Measurements from ENCODE around the gene SELENOM.

GRCh38 chr22:31093086-31093850, 14.1 kb downstream of the SELENOM start:
- TF ChIP-seq, protein P1, sequence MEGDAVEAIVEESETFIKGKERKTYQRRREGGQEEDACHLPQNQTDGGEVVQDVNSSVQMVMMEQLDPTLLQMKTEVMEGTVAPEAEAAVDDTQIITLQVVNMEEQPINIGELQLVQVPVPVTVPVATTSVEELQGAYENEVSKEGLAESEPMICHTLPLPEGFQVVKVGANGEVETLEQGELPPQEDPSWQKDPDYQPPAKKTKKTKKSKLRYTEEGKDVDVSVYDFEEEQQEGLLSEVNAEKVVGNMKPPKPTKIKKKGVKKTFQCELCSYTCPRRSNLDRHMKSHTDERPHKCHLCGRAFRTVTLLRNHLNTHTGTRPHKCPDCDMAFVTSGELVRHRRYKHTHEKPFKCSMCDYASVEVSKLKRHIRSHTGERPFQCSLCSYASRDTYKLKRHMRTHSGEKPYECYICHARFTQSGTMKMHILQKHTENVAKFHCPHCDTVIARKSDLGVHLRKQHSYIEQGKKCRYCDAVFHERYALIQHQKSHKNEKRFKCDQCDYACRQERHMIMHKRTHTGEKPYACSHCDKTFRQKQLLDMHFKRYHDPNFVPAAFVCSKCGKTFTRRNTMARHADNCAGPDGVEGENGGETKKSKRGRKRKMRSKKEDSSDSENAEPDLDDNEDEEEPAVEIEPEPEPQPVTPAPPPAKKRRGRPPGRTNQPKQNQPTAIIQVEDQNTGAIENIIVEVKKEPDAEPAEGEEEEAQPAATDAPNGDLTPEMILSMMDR (IDR thresholded peaks at IDR 0.05; ENCODE audit: low read depth, low read length, poor library complexity, severe bottlenecking) = no peak
- no peak for TF ChIP-seq EZH2phosphoT487 (IDR thresholded peaks at IDR 0.05; ENCODE audit: borderline replicate concordance, low read length)

All from DOHH2 (cell line).